Dermis microvascular lymphatic vessel endothelial cell (primary cell): ENCODE results near the gene DNAJC17. TPM values are rescaled to one million over a fixed set of nuclear protein-coding genes. Genes with fewer than 3 reads are reported as not detected.

ENCODE experiments used
- DNase-seq, 2 donors: peaks; one replicate each; pipeline versions ENCODE4 v3.0.0 to v3.0.0-alpha.2; 2010; ENCODE audit warnings: low read depth in 2 of 2
- total RNA-seq: library from RNA; depleted of rRNA; stranded (reverse); fragments of >200 nt; gene quantifications from 2 replicates; pipeline ENCODE4 v1.2.1, GENCODE V29; 2014

The DNAJC17 gene
- total RNA-seq, 1 donor from 2014 or later: 16.4 TPM

DNA sequence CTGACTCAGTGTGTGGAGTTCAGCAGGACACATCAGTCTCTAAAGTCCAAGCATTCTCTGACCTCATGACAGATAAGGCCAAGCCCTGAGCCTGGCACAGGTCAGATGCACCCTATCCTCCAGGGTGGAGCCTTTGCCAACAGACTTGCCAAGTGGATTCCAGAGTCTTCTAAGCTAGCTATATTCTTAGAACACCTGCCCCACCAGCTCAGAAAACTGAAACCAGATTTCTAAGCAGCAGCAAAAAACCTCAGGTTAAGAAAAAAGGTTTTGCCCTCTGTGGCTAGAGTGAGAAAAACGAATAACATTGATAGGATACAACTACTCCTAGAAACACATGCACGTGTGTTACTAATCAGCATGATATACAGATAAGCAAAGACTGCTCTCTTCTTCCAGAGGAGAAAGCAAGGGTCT is 63.8 kb downstream of the DNAJC17 start:
- no peak for DNase-seq

DNA sequence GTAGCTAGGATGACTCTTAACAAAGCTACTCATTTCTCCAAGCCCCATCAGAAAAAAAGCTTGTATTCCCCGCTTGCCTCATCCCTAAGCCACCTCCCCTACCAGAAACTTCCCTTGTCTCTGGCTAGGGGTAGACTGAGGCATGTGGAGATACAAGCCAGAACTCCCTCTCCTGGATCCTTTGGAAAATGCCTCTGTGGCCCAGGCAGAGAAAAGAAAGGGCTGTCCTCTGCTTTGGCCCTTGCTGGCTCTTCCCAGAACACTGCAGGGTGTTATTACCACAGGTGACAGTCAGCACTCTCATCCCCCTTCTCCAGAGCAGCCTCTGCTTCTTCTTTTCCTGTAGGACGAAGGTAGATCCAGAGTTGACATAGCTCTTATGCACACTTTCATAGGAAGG is 67.4 kb downstream of the DNAJC17 start:
- DNase-seq: no peak

DNA sequence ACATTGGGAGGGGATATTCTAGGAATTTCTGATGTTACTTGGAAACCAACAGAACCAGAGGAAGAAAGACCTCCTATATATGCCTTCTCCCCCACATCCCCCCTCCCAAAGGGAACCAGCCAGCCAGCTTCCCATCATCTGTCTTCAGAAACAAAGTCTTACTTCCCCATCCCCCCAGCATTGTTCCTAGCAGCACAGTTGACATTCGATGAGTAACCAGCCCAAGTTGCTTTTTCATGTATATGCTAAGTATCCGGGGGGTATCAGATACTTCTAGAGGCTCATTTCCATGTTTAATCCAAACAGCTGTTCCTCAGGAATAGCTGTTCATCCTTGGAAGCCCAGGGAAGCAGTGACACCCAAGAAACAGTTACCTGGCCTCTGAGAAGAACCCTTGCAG is 68.2 kb downstream of the DNAJC17 start:
- no peak for DNase-seq

DNA sequence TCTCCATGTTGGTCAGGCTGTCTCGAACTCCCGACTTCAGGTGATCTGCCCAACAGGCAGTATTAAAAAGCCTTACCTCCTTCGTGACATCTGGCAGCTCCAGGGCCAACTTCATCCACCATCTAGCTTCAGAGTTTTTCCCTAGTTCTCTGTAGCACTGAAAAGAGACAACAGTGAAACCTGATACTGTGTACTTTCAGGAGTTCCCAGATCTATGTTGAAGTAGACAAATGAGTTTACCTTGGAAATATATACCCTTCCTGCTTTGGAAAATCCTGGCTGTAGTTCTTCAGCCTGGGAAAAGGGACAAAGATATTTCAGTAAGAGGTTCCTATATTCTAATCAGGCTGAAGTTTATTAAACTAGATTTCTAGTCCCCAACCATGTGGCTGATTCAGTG is 70.2 kb downstream of the DNAJC17 start:
- DNase-seq: peak in 1 of 2 donors; percentile 53

DNA sequence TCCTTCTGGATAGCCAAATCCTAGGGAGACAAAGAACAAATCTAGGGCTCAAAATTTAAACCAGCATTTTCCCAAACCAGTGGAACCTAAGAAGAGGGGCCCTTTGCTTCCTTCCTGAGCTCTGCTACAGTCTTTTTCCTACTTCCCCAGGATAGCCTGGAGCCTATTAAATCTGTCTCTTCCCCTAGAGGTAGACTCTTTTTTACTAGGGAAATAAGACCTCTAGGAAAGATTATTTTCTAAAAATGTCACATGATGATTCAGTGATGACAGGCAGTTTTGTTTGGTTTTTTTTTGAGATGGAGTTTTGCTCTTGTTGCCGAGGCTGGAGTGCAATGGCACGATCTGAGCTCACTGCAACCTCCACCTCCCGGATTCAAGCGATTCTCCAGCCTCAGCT is 70.7 kb downstream of the DNAJC17 start:
- DNase-seq: no peak

DNA sequence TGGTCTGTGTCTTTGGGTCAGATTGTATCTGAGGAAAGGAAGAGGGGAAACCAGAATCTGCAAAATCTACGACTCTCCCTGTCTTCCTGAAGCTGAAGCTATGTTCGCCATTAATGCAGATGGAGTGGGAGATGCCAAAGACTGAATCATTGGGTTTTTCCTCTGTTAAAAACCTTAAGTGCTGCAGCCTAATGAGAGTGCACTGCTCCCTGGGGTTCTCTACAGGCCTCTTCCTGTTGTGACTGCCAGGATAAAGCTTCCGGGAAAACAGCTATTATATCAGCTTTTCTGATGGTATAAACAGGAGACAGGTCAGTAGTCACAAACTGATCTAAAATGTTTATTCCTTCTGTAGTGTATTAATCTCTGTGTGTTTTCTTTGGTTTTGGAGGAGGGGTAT is 76.2 kb downstream of the DNAJC17 start:
- peak; percentile 34 to 86 for DNase-seq

DNA sequence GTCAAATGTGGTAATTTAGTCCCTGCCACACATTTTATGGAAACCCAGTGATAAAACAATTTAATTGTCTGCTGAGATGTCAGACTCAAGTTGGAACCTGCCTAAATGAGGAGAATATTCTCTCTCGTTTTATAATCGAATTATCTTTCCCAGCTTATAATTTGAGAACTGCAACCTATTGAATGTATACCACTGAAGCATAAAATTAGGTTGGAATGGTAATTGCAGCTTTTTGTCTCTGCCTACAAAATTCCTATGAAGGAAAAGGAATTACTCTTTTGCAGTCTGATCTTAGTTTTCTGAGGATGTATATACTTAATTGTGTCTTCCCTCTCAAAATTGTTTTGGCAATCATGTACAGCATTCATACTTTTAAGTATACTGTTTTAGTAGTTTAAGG is 83.4 kb downstream of the DNAJC17 start:
- no peak for DNase-seq

DNA sequence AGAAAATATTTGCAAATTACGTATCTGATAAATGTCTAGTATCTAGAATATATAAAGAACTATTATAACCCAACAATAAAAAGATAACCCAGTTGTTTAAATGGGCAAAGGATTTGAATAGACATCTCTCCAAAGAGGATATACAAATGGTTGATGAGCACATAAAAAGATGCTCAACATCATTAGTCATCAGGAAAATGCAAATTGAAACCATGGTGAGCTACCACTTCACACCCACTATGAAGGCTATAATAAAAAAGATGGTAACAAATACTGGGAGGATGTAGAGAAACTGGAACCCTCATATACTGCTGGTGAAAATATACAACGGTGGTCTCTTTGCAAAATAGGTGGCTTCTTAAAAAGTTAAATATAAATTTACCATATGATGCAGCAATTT is 84.3 kb downstream of the DNAJC17 start:
- DNase-seq: no peak

DNA sequence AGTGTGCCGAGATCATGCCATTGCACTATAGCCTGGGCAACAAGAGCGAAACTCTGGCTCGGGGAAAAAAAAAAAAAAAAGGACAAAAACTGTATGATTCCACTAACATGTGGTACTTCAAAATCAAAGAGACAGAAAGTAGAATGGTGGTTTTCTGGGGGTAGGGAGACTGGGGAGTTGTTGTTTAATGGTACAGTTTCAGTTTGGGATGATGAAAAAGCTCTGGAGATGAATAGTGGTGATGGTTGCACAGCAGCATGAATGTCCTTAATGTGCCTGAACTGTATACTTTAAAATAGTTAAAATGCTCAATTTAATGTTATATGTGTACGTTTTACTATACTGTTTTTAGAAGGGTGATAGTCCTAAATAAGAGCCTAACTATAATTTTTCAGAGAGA is 84.9 kb downstream of the DNAJC17 start:
- DNase-seq: no peak

DNA sequence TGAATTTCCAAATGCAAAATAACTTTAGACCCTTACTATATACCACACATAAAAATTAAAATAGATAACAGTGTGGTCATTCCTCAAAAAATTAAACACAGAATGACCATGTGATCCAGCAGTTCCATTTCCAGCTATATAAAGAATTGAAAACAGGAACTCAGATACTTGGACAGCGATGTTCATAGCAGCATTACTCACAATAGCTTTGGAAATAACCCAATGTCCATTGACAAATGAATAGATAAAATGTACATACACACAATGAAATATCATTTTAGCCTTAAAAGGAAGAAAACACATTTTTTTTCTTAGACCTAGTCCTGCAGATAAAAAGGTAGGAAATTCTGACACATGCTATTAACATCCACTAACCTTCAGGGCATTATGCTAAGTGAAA is 85.6 kb downstream of the DNAJC17 start:
- peak; percentile 89 to 90 for DNase-seq

DNA sequence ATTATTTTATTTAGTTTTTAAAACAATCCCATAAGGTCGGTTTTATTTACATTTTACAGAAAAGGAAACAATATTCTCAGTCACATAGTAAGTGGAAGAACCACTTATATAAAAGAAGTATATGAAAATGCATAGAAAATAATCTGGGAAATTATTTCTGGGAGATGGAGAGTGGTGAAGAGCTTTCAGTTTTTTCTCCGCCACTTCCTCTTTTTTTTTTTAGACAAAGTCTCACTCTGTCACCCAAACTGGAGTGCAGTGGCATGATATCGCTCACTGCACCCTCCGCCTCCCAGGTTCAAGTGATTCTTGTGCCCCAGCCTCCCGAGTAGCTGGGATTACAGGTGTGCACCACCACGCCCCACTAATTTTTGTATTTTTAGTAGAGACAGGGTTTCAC is 91.1 kb downstream of the DNAJC17 start:
- DNase-seq: no peak

Other genes starting within 250 kb of the DNAJC17 start
- gene CCDC32, start 242.4 kb downstream of the DNAJC17 start, total RNA-seq: 16.9 and 19.7 TPM in 2 replicates
- 9.9 and 11.1 TPM in 2 replicates for gene RPUSD2, start 238.2 kb downstream of the DNAJC17 start, total RNA-seq
- 5.1 and 14.2 TPM in 2 replicates for gene KNL1, start 213.2 kb downstream of the DNAJC17 start, total RNA-seq
- gene RAD51, start 112.3 kb downstream of the DNAJC17 start, total RNA-seq: 3.7 and 5.9 TPM in 2 replicates
- gene RMDN3, start 52.2 kb downstream of the DNAJC17 start, total RNA-seq: 15.7 and 19.6 TPM in 2 replicates
- gene GCHFR, start 43.4 kb downstream of the DNAJC17 start, total RNA-seq: 9.9 and 23.0 TPM in 2 replicates
- 0.13 and 0.39 TPM in 2 replicates for gene C15orf62, start 37.5 kb downstream of the DNAJC17 start, total RNA-seq
- gene ZFYVE19, start 384 bp downstream of the DNAJC17 start, total RNA-seq: 18.7 and 20.7 TPM in 2 replicates
- gene PPP1R14D, start 21.2 kb upstream of the DNAJC17 start, total RNA-seq: not detected in 2 replicates
- 0.90 and 1.1 TPM in 2 replicates for gene SPINT1, start 36.6 kb upstream of the DNAJC17 start, total RNA-seq
- gene RHOV, start 66.8 kb upstream of the DNAJC17 start, total RNA-seq: under 0.01 TPM in 1 of 2 replicates, not detected in the other
- gene VPS18, start 87.0 kb upstream of the DNAJC17 start, total RNA-seq: 33.9 and 53.5 TPM in 2 replicates
- 76.5 and 79.2 TPM in 2 replicates for gene DLL4, start 121.9 kb upstream of the DNAJC17 start, total RNA-seq
- 1.4 and 1.9 TPM in 2 replicates for gene CHAC1, start 146.0 kb upstream of the DNAJC17 start, total RNA-seq